Stimulated activated CD4-positive, alpha-beta T cell treated with anti-CD3 and anti-CD28 coated beads, TNF-alpha, amount 100 ng/mL, for 1 hour (primary cell): ENCODE measurements around the gene ZFX.
"Not testable (repeated sequence)": the region's sequence is repeated elsewhere in the genome, so short reads cannot be mapped to it uniquely, and the experiment has no call there.

Experiments used
- DNase-seq, 3 donors: peaks; one replicate each; pipeline ENCODE4 v3.0.0-alpha.2; 2020; ENCODE audit warnings: low read depth in 3 of 3, low spot score in 1 of 3

ZFX gene

DNA sequence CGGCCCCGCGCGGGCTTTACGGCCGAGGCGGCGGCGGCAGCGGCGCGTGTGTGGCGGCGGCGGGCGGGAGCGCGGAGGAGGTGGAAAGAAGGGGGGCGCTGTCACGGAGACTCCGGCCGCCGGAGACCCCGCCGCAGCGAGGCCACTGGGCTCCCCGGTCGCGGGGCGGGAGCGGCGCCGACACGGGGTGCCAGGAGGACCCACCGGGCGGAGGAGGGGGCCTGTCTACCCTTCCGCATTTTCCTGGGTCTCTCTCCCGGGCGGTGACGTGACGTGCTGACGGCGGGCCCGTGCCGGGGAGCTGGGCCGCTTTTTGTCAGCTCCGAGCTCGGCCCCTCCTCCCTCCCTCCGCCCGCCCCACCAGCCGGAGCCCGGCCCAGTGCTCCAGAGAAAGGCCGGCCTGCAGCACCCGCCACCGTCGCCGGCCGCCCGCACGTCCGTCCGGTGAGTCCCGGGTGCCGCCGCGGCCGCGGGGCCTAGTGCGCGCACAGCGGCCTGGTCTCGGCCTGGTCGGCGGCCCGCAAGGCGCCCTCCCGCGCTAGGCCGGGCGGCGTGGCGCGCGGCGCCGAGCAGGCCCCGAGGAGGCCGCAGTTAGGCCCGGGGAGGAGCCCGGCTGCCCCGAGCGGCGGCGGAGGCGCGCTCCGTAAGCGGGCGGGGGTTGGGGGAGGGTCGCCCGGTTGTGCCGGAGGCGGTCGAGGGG, at the start of gene ZFX:
ZFX (plus strand) TSS at position 379 of the 700 bp plus-strand sequence. CDS start 23,014 bp downstream, outside the sequence.
- peak; percentile 11 to 51 (median 43) for DNase-seq

- no peak for DNase-seq
Measured at GRCh38 chrX:24100713-24101112, 48.8 kb upstream of the ZFX start.

DNA sequence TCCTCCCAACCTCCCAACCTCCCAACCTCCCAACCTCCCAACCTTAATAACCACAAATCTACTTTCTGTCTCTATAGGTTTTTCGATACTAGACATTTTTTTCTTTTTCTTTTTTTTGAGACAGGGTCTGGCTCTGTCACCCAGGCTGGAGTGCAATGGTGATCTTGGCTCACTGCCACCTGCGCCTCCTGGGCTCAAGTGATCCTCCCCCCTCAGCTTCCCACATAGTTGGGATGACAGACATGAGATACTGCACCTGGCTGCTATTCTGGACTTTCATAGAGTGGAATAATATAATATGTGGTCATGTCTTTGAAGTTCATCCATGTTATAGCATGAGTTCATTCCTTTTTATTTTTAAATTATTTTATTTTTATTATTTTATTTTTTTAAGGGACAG, 39.5 kb upstream of the ZFX start:
- DNase-seq: no peak

GRCh38 chrX:24113181-24113580, 36.3 kb upstream of the ZFX start:
- no peak for DNase-seq

DNA sequence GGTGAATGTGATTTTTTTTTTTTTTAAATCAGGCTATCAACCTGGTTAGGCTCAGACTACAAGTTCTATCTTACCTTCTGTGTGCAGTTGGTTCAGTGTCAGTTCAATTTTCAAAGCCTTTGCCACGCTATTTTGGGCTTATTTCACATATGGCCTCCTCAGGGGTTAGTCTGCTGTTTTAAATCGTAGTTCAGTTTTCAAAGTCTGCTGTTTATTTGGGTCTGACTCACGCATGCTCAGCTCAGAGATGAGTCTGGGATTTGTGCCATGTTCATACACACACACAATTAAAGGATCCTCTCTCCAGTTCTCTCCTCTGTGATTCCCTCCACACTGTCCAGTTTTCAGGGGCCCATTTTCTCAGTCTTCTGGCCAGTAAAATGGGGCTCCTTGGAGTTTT, 32.3 kb upstream of the ZFX start:
- DNase-seq: no peak

DNA sequence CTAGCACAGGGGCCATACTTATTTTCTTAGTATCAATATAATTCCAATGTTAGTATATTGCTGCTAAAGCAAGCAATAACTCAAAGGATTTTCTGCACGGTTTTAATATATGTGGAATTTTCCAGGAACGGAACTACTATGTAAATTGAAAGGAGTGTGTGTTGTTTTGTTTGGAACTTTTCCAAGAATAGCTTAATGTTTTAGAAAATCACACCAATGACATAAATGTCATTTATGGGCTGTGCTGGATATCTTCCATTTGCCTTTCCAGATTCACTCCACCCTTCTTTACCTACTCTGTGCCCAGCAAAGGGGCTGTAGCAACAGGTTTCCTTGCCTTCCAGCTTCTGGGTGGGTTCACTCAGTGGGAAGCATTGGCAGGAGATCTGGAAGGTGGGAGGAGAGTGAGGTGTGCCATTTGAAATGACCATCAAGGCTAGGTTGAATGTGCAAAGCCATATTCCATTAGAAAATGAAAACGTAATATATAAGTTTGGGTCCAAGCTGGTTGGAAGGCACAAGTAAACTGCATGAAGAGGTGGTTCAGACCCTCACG, 25.2 kb upstream of the ZFX start:
- no peak for DNase-seq

DNA sequence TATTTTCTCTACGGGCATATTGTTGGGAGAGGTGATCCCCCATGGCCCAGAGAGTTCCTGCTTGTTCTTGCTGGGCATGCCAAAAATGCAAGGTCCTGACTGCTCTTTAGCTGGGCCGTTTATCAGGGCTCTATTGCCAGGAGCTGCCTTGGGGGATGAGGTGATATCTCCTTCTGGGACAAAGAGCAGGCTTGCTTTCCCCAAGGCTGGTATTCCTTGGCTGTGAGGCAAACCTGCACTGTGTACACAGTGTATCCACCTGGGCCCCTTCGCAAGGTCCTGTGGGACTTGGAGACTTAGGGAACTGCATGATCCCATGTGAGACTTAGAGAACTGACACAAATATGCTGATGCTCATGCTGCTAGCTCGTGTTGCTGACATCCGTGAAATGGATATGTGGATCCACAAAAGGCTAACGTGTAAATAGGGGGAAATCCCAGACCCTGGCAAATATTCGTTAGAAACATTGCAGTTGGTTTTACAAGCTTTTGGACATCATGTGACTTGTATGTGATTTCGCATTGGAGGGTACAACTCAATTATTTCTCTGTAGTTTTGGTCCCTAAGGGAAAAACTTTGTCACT, 24.4 kb upstream of the ZFX start:
- DNase-seq: no peak

DNA sequence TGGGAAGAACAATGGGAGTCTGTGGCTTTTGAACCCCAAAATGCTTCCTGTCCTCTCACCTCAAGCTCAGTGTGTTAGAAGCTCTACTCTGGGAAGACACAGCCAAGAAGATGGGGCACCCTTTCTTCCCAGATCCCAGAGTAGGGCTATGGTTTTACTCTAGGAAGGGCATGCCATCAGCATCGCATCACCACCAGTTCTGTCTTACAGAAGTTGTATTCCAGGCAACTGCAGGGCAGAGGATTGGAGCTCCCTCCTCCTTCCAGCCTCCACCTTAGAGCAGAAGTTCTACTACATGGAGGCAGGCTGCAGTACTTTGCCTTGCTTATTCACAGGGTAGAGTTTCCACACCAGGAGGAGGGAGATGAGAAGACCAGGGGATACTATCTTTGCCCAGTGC, 18.1 kb upstream of the ZFX start:
- DNase-seq: no peak

DNA sequence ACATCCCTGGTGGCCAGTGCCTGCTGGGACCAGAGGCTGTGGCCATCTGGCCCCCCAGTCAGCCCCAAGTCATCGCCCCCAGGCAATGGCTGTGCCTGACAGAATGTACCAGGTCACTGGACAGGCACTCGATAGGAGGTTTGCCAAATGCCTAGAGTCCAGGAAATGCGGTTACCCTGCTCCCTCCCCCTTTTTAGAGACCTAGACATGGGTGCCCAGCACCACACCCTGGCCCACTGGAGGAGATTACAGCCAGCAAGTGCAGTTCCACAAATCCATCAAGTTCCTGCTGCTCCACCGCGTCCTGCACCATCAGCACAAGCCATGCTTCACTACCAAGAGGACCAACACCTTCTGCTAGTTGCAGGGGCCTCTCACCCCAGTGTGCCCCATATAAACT, 16.2 kb upstream of the ZFX start:
- no peak for DNase-seq

GRCh38 chrX:24135768-24136167, 13.8 kb upstream of the ZFX start:
- not testable (repeated sequence) for DNase-seq

DNA sequence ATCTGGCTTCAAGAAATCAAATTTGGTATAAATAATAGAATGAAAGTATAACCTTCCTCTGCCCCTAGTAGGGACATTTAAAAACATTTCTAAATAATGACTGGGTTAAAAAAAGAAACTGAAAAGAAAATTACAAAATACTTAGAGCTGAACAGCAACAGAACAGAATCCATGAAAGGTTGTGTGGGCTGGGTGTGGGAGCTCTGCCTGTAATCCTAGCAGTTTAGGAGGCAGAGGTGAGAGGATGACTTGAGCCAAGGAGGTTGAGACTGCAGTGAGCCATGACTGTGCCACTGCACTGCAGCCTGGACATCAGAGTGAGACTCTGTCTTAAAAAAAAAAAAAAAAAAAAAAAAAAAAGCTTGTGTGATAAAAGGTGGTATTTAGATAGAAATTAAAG, 12.3 kb upstream of the ZFX start:
- DNase-seq: no peak

DNA sequence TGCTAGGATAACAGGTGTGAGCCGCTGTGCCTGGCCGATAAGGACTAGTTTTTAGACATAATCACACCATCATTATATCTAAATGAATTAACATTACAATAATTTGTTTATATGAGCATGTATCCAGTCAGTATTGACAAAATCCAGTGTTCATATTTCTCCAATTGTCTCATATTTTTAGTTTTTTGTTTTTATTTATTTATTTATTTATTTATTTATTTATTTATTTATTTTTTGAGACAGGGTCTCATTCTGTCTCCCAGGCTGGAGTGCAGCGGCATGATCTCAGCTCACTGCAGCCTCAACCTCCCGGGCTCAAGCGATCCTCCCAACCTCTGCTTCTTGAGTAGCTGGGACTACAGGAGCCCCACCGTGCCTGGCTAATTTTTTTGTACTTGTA, 5.5 kb upstream of the ZFX start:
- not testable (repeated sequence) for DNase-seq

DNA sequence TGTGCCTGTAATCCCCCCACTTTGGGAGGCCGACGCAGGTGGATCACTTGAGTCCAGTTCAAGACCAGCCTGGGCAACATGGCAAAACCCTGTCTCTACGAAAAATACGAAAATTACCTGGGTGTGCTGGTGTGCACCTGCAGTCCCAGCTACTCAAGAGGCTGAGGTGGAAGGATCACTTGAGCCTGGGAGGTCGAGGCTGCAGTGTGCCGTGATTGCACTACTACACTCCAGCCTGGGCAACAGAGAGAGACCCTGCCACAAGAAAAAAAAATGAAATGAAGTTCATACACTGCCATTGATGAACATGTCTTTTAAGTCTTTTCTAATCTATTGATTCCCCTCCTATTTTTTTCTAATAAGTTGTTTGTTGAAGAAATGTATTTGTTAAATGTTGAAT, 5.0 kb upstream of the ZFX start:
- no peak for DNase-seq

DNA sequence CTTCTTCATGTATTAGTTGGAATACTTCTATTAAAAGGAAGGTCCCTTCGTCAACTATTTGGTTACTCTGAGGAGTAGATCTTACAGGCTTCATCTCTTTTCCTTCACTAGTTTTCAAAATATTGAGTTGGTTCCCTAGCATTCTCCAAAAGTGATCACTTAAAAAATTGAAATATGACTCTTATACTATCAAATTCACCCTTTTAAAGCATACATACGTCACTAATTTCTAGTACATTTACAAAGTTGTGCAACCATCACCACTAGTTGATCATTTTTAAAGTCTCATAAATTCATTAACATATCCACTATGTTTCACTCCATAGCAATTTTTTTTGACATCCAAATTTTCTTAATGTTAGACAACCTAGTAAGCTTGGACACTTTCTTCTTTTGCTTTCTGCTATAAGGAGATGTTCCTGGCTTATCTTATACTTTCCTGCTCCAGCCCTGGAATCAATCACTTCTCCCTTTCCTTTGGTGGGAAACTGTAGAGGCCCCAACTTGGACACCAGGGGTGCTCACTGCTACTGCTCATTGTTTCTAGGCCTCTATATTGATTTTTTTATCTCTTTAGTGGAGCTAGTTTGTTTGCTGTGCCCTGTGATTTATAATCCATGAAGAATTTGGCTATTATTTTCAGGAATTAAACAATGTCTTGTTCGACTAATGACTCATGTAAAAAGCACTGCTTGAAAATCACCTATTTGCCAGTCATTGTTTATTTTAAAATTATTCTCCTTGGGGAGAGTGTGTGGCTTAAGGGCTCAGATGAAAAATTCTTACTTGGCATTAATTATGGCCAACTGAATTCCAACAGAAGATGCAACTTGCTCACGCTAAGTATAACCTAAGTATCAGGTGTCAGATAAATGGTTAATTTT, 4.0 kb upstream of the ZFX start:
- DNase-seq: no peak

DNA sequence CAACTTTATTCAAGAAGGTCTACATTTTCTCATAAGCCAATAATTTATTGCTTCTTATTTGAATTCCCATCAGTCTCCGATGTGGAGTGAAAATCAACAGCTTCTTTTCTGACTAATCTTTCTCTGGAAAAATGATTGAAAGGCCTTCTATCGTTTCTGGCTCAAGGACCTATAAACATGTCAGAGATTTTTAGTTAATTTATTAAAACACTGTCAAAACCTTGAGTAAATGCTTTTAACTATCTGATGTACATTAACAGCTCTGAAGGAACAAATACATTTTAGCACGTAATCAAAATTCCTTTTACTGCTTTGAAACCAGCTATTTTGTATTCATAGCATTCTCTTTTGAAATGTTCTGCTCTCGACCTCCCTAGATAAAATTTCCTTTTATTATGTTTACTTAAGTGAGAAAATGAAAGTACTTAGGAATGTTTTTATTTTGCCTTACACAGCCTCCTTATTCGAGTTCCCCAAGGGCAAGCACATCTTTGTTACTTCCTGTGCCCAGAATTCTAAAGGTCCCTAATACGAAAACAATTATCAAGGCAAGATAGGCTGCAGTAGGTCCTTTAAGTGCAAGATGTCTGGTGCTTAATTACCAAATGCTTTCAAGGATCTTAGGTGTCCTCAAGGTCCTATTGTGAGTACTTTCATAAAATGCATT, 3.1 kb upstream of the ZFX start:
- no peak for DNase-seq

DNA sequence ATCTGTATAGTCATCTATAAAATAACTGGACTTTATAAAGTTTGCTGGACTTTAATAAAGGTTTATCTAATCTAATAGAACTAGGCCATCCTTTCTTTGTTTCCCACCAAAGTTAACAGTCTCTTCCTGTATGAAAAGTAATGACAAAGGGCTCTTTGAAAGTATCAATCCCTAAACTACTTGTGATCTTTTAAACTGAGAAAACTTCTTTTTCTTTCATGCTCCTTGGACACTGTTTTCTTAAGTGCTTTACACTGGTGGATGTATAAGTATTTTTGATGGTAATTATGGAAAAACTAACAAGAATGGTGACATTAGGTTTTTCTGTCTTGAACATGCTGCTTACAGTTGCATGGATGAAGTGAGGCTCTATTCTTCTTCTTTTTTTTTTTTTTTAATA, 2.4 kb upstream of the ZFX start:
- DNase-seq: no peak

- no peak for DNase-seq
Measured at GRCh38 chrX:24148121-24148520, 1.4 kb upstream of the ZFX start.

DNA sequence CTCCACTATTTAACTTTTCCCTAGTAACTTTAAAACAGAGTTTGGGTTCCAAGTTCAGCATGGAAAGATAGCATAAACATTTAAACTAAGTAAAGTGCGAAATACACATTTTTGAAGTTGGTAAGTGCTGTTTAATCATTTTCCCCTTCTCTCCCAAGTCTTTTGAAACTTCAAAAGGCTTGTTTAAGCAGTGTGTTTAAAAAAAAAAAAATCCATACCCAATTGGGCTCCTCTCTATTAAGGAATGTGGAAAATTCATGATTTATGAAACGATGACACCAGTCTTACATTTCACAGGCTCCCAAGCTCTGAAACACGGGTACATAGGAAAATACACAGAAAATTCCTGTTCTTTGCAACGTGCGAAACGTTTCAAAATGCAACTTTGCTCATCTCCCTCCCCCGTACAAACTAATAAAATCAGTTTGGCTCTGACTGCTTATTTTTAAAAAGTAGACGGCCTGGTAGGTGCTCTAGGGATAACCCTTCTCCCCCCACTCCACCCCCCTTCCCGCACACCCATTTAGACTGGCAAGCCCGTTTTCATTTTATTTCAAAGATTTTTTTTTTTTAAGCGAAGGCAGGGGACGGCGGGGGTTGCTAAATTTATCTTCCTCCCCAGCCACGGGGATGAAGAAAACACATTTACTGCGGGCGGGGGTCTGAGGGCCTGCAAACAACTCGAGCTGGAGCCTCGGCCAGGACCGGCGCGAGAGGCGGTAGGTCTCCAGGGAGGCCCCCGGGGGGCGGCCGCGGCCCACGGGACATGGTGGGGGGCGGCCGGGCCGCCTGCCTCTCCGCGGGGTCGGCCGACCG, 786 bp upstream of the ZFX start:
- DNase-seq: peak in 1 of 3 donors; percentile 16

- DNase-seq: peak; percentile 60 to 88 (median 65)
Measured at GRCh38 chrX:24150051-24150790, 692 bp downstream of the ZFX start.

DNA sequence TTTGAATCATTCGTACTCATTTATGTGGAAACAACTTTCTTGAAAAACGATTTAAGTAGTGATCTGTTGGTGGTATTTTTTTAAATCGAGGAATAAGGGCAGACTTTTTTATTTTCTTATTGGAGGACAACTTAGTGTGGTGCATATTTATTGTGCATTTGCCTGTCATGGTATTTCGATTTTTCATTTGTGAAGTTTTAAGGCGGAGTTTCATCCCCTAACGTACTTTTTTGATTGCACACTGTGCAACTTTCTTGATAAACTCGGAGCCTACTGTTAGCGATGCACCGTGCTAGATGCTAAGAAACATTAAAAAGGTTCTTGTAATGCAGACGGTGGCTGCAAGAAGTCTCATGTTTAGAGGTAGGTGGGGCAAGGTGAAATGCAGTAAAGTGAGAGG, 1.4 kb downstream of the ZFX start:
- no peak for DNase-seq
